PFSK-1 (cell line): ENCODE data around the gene PISD. TPM values are rescaled to one million over a fixed set of nuclear protein-coding genes. Genes with fewer than 3 reads are reported as not detected.

Source experiments
- FOXP2 ChIP-seq: optimal IDR thresholded peaks from 2 replicates; pipeline ENCODE3; 2011; ENCODE audit warnings: borderline replicate concordance, control low read depth, inconsistent platforms; ENCODE audit not compliant: insufficient read depth; ENCODE audit errors: extremely low read length, extremely low read depth
- POLR2AphosphoS5 ChIP-seq: IDR thresholded peaks from 2 replicates; pipeline ENCODE4 v1.6.1; 2012; ENCODE audit warnings: low read depth, mild to moderate bottlenecking, control low read depth, low read length, moderate library complexity
- SIN3A ChIP-seq: IDR thresholded peaks from 2 replicates; pipeline ENCODE4 v1.6.1; 2012; ENCODE audit warnings: mild to moderate bottlenecking, low read length, moderate library complexity, borderline replicate concordance; ENCODE audit not compliant: insufficient read depth
- TAF1 ChIP-seq: IDR thresholded peaks from 2 replicates; pipeline ENCODE4 v1.6.1; 2012; ENCODE audit warnings: low read length, control low read depth, borderline replicate concordance; ENCODE audit not compliant: insufficient read depth
- polyA plus RNA-seq: library from polyadenylated mRNA; unstranded; fragments of >200 nt; gene quantifications from one replicate; pipeline ENCODE4 v1.2.1, GENCODE V29; 2012; ENCODE audit warnings: low read depth, missing spikeins; ENCODE audit not compliant: insufficient read length
- TF ChIP-seq, protein P1 (sequence below), 2 experiments: IDR thresholded peaks; 2 replicates each; pipeline versions ENCODE4 v1.6.1 to v1.8.0; 2011 to 2012; ENCODE audit warnings: low read depth in 2 of 2, low read length in 2 of 2, control low read depth in 1 of 2, inconsistent platforms in 1 of 2, mild to moderate bottlenecking in 1 of 2, moderate library complexity in 1 of 2; ENCODE audit not compliant: insufficient read depth in 1 of 2

The PISD gene
- polyA plus RNA-seq, result 49.9 TPM

DNA sequence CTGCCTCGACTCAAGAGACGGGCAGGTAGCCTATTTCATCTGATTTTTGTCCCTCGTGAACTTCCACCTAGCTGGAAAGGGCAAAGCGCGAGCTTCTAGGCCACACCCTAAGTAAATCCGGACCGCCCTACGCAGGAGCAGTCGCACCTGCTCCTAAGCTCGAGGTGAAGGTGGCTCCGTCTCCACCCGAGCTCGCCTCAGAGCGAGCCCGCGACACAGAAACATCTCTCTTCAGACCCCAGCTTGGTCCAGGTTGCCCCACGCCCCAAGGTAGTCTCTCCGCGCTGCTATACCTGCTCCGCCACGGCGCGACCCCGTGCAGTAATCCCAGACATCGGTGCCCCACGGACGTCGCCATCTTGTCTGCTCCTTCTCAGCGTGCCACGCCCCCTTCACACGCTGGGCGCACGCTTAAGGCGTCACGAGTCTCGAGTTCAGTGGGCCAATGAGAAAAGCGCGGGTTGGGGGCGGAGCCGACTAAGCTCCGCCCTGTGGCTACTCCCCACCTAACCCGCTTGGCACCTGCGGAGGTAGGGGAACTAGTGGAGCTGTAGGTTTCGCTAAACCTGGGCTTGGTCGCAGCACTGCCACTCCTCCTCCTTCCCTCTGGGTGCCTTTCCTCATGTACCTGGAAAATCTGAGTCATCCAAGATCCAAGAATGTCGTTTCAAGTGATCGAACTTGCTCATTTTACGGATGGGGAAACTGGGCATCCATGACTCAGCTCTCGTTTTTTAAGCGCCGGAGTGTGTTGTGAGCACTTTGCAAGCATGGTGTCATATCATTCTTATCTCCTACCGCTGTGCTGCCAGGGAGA is at the start of gene PISD:
PISD (minus strand) TSS at position 365 of the 817 bp plus-strand sequence; CDS start at position 358, 7 bp downstream.
- TF ChIP-seq POLR2AphosphoS5, result peak; percentile 77
- TF ChIP-seq TAF1, result peak; percentile 54; the same call in 1 of the 2 replicates
- TF ChIP-seq SIN3A, result peak; percentile 97
- TF ChIP-seq FOXP2, result peak; percentile 38
- TF ChIP-seq, protein P1, sequence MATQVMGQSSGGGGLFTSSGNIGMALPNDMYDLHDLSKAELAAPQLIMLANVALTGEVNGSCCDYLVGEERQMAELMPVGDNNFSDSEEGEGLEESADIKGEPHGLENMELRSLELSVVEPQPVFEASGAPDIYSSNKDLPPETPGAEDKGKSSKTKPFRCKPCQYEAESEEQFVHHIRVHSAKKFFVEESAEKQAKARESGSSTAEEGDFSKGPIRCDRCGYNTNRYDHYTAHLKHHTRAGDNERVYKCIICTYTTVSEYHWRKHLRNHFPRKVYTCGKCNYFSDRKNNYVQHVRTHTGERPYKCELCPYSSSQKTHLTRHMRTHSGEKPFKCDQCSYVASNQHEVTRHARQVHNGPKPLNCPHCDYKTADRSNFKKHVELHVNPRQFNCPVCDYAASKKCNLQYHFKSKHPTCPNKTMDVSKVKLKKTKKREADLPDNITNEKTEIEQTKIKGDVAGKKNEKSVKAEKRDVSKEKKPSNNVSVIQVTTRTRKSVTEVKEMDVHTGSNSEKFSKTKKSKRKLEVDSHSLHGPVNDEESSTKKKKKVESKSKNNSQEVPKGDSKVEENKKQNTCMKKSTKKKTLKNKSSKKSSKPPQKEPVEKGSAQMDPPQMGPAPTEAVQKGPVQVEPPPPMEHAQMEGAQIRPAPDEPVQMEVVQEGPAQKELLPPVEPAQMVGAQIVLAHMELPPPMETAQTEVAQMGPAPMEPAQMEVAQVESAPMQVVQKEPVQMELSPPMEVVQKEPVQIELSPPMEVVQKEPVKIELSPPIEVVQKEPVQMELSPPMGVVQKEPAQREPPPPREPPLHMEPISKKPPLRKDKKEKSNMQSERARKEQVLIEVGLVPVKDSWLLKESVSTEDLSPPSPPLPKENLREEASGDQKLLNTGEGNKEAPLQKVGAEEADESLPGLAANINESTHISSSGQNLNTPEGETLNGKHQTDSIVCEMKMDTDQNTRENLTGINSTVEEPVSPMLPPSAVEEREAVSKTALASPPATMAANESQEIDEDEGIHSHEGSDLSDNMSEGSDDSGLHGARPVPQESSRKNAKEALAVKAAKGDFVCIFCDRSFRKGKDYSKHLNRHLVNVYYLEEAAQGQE (IDR thresholded peaks at IDR 0.05; ENCODE audit: insufficient read depth in 1 of 2, low read depth in 2 of 2, low read length in 2 of 2), result no peak

DNA sequence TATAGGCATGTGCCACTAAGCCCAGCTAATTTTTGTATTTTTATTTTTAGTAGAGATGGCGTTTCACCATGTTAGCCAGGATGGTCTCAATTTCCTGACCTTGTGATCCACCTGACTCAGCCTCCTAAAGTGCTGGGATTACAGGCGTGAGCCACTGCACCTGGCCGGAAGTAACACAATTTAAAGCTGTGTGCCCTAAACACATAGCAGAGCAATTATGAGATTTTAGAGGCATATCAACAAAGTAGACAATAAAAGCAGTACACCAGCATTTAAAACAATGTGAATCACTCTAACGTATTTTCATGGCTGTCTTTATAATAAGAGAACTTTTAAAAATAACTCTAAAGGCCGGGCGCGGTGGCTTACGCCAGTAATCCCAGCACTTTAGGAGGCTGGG is 45.5 kb upstream of the PISD start:
- TF ChIP-seq, protein P1 (IDR thresholded peaks at IDR 0.05; ENCODE audit: insufficient read depth in 1 of 2, low read depth in 2 of 2, low read length in 2 of 2), result no peak
- TF ChIP-seq POLR2AphosphoS5, result no peak
- no peak for TF ChIP-seq SIN3A
- TF ChIP-seq FOXP2, result no peak
- no peak for TF ChIP-seq TAF1

DNA sequence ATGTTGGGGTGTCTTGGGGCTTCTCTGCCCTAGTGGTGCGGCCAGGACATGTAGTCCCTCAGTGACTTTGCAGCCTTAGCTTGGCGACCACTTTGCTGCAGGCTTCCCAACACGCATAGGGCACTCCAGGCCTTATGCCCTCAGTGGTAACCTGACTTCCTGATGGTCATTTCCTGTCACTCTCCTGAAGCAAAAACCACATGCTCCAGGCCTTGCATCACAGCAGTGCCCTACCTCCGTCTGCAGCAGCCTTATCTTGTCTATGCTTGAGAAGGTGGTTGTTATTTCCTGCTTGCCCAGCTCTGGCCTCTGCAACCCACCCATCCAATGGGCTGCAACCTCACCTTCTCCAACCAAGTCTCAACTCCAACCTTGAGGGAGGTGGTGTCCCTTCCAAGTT is 33.4 kb upstream of the PISD start:
- TF ChIP-seq, protein P1 (IDR thresholded peaks at IDR 0.05; ENCODE audit: insufficient read depth in 1 of 2, low read depth in 2 of 2, low read length in 2 of 2), result no peak
- TF ChIP-seq POLR2AphosphoS5 (no peak), FOXP2 (no peak), TAF1 (no peak), SIN3A (no peak)

DNA sequence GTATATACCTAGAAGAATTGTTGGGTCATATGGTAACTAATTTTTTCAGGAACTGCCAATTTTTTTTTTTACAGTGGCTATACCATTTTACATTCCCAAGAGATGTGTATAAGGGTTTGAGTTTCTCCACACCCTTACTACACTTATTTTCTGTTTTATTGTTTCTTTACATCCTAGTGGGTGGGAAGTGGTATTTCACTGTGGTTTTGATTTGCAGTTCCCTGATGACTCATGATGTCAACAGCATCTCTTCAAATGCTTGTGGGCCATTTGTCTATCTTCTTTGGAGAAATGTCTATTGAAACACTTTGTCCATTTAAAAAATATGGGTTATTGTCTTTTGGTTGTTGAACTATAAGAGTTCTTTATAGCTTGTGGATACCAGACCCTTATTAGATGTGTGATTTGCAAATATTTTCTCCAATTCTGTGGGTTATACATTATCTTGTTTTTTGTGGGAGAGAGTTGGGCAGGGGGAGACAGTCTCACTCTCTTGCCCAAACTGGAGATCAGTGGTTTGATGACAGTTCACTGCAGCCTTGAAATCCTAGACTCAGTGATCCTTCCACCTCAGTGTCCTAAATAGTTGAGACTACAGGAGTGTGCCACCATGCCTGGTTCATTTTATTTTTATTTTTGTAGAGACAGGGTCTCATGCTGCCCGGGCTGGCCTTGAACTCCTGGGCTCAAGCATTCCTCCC is 30.3 kb upstream of the PISD start:
- TF ChIP-seq, protein P1 (IDR thresholded peaks at IDR 0.05; ENCODE audit: insufficient read depth in 1 of 2, low read depth in 2 of 2, low read length in 2 of 2), result no peak
- TF ChIP-seq FOXP2 (no peak), SIN3A (no peak), TAF1 (no peak), POLR2AphosphoS5 (no peak)
